MM.1S (cell line): ENCODE measurements around the gene TCERG1.

Experiments
- DNase-seq: peaks from one replicate; pipeline ENCODE4 v3.0.0-alpha.2; 2015
- H2AFZ ChIP-seq: fragments of 300-600 bp; sonication (generic); 2 replicates; pipeline ENCODE4 v1.6.0; 2016; ENCODE audit warnings: antibody characterized with exemption, low read length
- H3F3A ChIP-seq: fragments of 300-600 bp; sonication (generic); 2 replicates; pipeline ENCODE4 v1.6.1; 2016; ENCODE audit warnings: mild to moderate bottlenecking, antibody characterized with exemption, low read length, moderate library complexity, mixed read lengths; ENCODE audit not compliant: insufficient read depth
- H3K27ac ChIP-seq: fragments of 300-600 bp; sonication (generic); 2 replicates; pipeline ENCODE4 v1.5.1; 2016; ENCODE audit warnings: mild to moderate bottlenecking, low read length
- H3K27me3 ChIP-seq: fragments of 300-600 bp; sonication (generic); replicated peaks from 2 replicates; pipeline ENCODE4 v1.6.0; 2016; ENCODE audit warnings: low read length; ENCODE audit not compliant: insufficient read depth
- H3K36me3 ChIP-seq: fragments of 300-600 bp; sonication (generic); replicated peaks from 2 replicates; pipeline ENCODE4 v1.6.1; 2016; ENCODE audit warnings: mild to moderate bottlenecking, low read length, mixed read lengths; ENCODE audit not compliant: insufficient read depth
- H3K4me1 ChIP-seq: fragments of 300-600 bp; sonication (generic); 2 replicates; pipeline ENCODE4 v1.6.1; 2016; ENCODE audit warnings: low read length, mixed read lengths
- H3K4me2 ChIP-seq: fragments of 300-600 bp; sonication (generic); 2 replicates; pipeline ENCODE4 v1.6.0; 2016; ENCODE audit warnings: low read depth, low read length
- H3K4me3 ChIP-seq: fragments of 300-600 bp; sonication (generic); 2 replicates; pipeline ENCODE4 v1.5.1; 2016; ENCODE audit warnings: low read length, mixed read lengths
- H3K79me2 ChIP-seq: fragments of 300-600 bp; sonication (generic); 2 replicates; pipeline ENCODE4 v1.6.1; 2016; ENCODE audit warnings: mixed run types, low read length, mixed read lengths
- H3K9ac ChIP-seq: fragments of 300-600 bp; sonication (generic); 2 replicates; pipeline ENCODE4 v1.6.1; 2016; ENCODE audit warnings: low read length, mixed read lengths
- H3K9me2 ChIP-seq: fragments of 300-600 bp; sonication (generic); replicated peaks from 2 replicates; pipeline ENCODE4 v1.6.1; 2016; ENCODE audit warnings: mild to moderate bottlenecking, low read length, mixed read lengths; ENCODE audit not compliant: insufficient read depth
- H3K9me3 ChIP-seq: fragments of 300-600 bp; sonication (generic); replicated peaks from 2 replicates; pipeline ENCODE4 v1.6.1; 2016; ENCODE audit warnings: mild to moderate bottlenecking, low read length, mixed read lengths; ENCODE audit not compliant: insufficient read depth
- H4K20me1 ChIP-seq: fragments of 300-600 bp; sonication (generic); 2 replicates; pipeline ENCODE4 v1.6.1; 2016; ENCODE audit warnings: mild to moderate bottlenecking, low read length, moderate library complexity, mixed read lengths; ENCODE audit not compliant: insufficient read depth
- EZH2 ChIP-seq: fragments of 300-600 bp; sonication (generic); optimal IDR thresholded peaks from 2 replicates; pipeline ENCODE3; 2017; ENCODE audit warnings: low read depth, mild to moderate bottlenecking, antibody characterized with exemption, low read length, mixed read lengths
- EZH2phosphoT487 ChIP-seq: fragments of 300-600 bp; sonication (generic); IDR thresholded peaks from 2 replicates; pipeline ENCODE4 v1.6.1; 2018; ENCODE audit warnings: antibody characterized with exemption, low read length
- TF ChIP-seq, protein P1 (sequence below): fragments of 300-600 bp; sonication (generic); IDR thresholded peaks from 2 replicates; pipeline ENCODE4 v1.5.1; 2016; ENCODE audit warnings: antibody characterized with exemption, low read length, mixed read lengths

TCERG1 gene

DNA sequence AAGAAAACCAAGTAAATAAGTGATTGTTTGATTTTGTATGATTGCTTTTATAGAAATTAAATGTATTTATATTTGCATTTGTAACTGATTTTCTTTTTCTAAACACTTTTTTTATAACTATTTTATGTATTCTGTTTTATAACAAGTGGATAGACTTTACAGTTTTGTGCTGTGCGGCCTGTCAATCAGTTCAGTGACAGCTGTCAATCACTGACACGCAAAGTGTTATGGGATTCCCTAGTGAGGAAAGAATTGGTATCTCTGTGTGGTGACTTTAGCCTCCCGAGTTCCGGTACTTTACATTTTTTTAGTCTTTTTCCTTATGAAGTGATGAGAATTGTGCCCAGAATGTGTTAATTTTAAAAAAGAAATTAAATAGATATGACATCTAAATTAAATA, 52.5 kb downstream of the TCERG1 start:
- peaks cover 7% of the 10 kb centered on the region; the same call in 1 of the 2 replicates for H3K36me3 ChIP-seq

DNA sequence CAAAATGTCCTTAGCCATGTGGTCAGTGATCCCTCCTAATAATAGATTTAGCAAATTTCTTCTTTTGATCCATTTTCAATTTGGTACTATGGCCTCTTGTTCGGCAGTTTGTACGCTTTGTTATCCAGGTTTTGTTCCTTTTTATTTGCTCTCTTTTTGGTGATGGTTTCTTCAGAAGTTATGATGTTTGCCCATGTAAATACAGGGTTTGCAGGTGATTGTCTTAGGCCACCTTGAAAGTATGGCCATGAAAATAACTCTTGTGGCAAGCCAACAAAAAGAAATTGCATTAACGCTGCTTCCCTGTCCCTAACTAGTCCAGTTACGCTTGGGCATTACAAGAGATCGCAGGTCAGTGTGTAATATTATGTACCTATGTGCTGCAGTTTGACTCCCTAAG, 60.3 kb downstream of the TCERG1 start:
- no peak for TF ChIP-seq EZH2
- no peak for TF ChIP-seq EZH2phosphoT487
- TF ChIP-seq, protein P1, sequence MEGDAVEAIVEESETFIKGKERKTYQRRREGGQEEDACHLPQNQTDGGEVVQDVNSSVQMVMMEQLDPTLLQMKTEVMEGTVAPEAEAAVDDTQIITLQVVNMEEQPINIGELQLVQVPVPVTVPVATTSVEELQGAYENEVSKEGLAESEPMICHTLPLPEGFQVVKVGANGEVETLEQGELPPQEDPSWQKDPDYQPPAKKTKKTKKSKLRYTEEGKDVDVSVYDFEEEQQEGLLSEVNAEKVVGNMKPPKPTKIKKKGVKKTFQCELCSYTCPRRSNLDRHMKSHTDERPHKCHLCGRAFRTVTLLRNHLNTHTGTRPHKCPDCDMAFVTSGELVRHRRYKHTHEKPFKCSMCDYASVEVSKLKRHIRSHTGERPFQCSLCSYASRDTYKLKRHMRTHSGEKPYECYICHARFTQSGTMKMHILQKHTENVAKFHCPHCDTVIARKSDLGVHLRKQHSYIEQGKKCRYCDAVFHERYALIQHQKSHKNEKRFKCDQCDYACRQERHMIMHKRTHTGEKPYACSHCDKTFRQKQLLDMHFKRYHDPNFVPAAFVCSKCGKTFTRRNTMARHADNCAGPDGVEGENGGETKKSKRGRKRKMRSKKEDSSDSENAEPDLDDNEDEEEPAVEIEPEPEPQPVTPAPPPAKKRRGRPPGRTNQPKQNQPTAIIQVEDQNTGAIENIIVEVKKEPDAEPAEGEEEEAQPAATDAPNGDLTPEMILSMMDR: no peak
- Histone ChIP-seq H3K4me2 (no peak overlapping the region), H3K27me3 (no peaks in the 10 kb centered on the region), H2AFZ (no peak overlapping the region), H3K4me3 (no peak overlapping the region), H3K36me3 (peaks cover 24% of the 10 kb centered on the region; the same call in 1 of the 2 replicates), H3K79me2 (peaks cover 3% of the 10 kb centered on the region; the same call in 1 of the 2 replicates), H4K20me1 (no peaks in the 10 kb centered on the region), H3K9ac (no peak overlapping the region), H3K9me3 (no peaks in the 10 kb centered on the region), H3F3A (no peaks in the 10 kb centered on the region), H3K4me1 (no peaks in the 10 kb centered on the region), H3K9me2 (no peaks in the 10 kb centered on the region), H3K27ac (no peak overlapping the region)
- DNase-seq: no peak

More for the DNA sequence above, 52.5 kb downstream of the TCERG1 start:
- Histone ChIP-seq H3K9me2 (no peaks in the 10 kb centered on the region), H3K79me2 (peaks cover 8% of the 10 kb centered on the region; the same call in 1 of the 2 replicates), H3F3A (no peaks in the 10 kb centered on the region), H3K27ac (no peak overlapping the region), H2AFZ (no peak overlapping the region), H3K4me3 (no peak overlapping the region), H3K9me3 (no peaks in the 10 kb centered on the region), H3K4me2 (no peak overlapping the region), H3K9ac (no peak overlapping the region), H3K27me3 (no peaks in the 10 kb centered on the region), H4K20me1 (no peaks in the 10 kb centered on the region), H3K4me1 (no peaks in the 10 kb centered on the region)
- TF ChIP-seq EZH2 (no peak), EZH2phosphoT487 (no peak)
- TF ChIP-seq, protein P1: no peak
- DNase-seq: no peak

DNA sequence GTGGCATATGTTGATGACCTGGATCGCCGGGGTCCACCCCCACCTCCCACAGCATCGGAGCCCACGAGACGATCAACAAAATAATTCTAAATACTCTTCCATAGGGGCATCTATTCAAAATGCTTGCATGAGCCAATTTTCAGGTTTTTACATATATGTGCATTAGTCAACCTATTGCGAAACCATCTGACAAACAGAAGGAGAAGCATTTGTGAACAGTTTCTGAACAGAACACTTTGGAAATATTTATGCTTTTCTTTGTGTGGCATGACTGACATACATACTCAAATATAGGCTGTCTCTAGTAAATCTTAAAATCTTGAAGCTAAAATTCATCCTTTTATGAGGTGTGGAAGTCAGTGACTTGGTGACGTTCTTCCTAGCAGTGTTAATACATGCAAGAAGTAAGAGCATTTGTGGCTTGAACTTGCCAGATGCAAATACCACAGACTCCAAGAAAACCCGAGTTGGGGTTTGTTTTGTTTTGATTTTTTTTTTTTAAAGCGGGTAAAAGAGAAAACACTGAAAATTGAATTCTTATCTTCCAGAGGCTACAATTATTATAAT, 63.5 kb downstream of the TCERG1 start:
- Histone ChIP-seq H3K9me2 (no peaks in the 10 kb centered on the region), H3K9me3 (no peaks in the 10 kb centered on the region), H3K79me2 (no peaks in the 10 kb centered on the region), H3K4me3 (no peak overlapping the region), H3K27me3 (no peaks in the 10 kb centered on the region), H3F3A (no peaks in the 10 kb centered on the region), H4K20me1 (no peaks in the 10 kb centered on the region), H3K36me3 (peaks cover 18% of the 10 kb centered on the region; the same call in 1 of the 2 replicates), H2AFZ (no peak overlapping the region), H3K4me1 (no peaks in the 10 kb centered on the region), H3K27ac (no peak overlapping the region), H3K4me2 (no peak overlapping the region), H3K9ac (no peak overlapping the region)
- DNase-seq: no peak
- no peak for TF ChIP-seq EZH2phosphoT487
- TF ChIP-seq, protein P1: no peak
- no peak for TF ChIP-seq EZH2
